HG03039 (cell line): Measurements from ENCODE around the gene CLN3.
"Not testable (repeated sequence)": the region's sequence is repeated elsewhere in the genome, so short reads cannot be mapped to it uniquely, and the experiment has no call there.

Source experiments
- ATAC-seq: cut with Tn5 transposase; IDR thresholded peaks from one replicate; pipeline ENCODE4 v1.9.1; 2021; ENCODE audit warnings: mild to moderate bottlenecking, moderate library complexity; ENCODE audit not compliant: unreplicated experiment

The CLN3 gene

GRCh38 chr16:28491970-28492474, at the start of gene CLN3:
CLN3 (minus strand) TSS chr16:28492074; CDS start chr16:28491759, 315 bp downstream.
- peak; percentile 60 for ATAC-seq

- ATAC-seq: no peak
Observed at GRCh38 chr16:28540346-28540745, 48.5 kb upstream of the CLN3 start.

- ATAC-seq: no peak
Observed at GRCh38 chr16:28538733-28539596, 47.1 kb upstream of the CLN3 start, which contains the start of gene NUPR1. NUPR1 (minus strand) TSS chr16:28538974; CDS start chr16:28538907, 67 bp downstream.

- no peak for ATAC-seq
Observed at GRCh38 chr16:28537964-28538732, 46.3 kb upstream of the CLN3 start.

- no peak for ATAC-seq
Observed at GRCh38 chr16:28537076-28537475, 45.2 kb upstream of the CLN3 start.

GRCh38 chr16:28534542-28535373, 42.9 kb upstream of the CLN3 start:
- no peak for ATAC-seq

- ATAC-seq: no peak
Observed at GRCh38 chr16:28532940-28533647, 41.2 kb upstream of the CLN3 start.

GRCh38 chr16:28531777-28532744, 40.2 kb upstream of the CLN3 start:
- ATAC-seq: no peak

GRCh38 chr16:28529124-28529523, 37.2 kb upstream of the CLN3 start:
- no peak for ATAC-seq

GRCh38 chr16:28528463-28528867, 36.6 kb upstream of the CLN3 start:
- no peak for ATAC-seq

GRCh38 chr16:28527985-28528384, 36.1 kb upstream of the CLN3 start:
- no peak for ATAC-seq

- not testable (repeated sequence) for ATAC-seq
Observed at GRCh38 chr16:28527100-28527785, 35.4 kb upstream of the CLN3 start.

GRCh38 chr16:28526201-28527099, 34.6 kb upstream of the CLN3 start:
- no peak for ATAC-seq

- ATAC-seq: no peak
Observed at GRCh38 chr16:28524681-28525171, 32.9 kb upstream of the CLN3 start.

- ATAC-seq: no peak
Observed at GRCh38 chr16:28522792-28523191, 30.9 kb upstream of the CLN3 start.

- ATAC-seq: no peak
Observed at GRCh38 chr16:28521436-28521835, 29.6 kb upstream of the CLN3 start.

- no peak for ATAC-seq
Observed at GRCh38 chr16:28520672-28521071, 28.8 kb upstream of the CLN3 start.
